Pons (tissue), 1 donor: ENCODE measurements around the gene MRPS30.
A peak's percentile ranks its signal among the peaks of the same experiment; 100 is the strongest.
"Not testable (repeated sequence)": the region's sequence is repeated elsewhere in the genome, so short reads cannot be mapped to it uniquely, and the experiment has no call there.

Experiments used
- DNase-seq: peaks from one replicate; pipeline ENCODE4 v3.0.0-alpha.2; 2016; ENCODE audit warnings: low spot score

MRPS30 gene

GRCh38 chr5:44808435-44809214, at the start of gene MRPS30:
Gene MRPS30 (plus strand): TSS chr5:44808947. CDS start chr5:44808963, 16 bp downstream.
- peak; percentile 100 for DNase-seq

DNA sequence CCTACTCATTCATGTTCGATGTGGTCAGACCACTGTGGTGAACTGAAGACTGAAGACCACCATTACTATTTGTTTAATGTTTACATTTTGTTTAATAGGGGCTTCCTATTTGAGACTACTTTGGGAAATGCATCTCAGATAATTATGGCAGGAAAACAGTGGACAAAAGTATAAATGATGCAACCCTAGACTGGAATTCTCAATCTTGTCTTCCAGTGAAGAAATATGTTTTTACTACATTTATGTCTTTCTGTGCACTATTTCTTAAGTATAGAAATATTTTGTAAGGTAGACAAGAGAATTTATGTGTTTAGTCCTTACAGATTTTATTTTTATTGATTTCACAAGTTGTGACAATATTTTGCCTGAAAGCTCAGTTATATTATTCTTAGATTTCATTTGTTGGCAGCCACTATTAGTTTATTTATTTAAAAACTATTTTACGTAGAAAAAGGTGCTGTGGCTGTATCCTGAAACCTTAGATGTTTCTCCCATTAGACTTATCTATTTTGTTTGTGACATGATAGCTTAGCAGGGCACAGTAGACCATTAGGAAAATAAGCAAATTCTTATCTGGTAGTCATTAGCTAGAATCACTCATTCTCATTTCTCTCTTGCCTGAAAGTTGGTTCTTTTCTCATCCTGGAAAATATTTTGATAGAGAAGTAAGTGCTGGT, 39.4 kb upstream of the MRPS30 start:
- DNase-seq, result no peak

GRCh38 chr5:44769877-44770209, 38.9 kb upstream of the MRPS30 start:
- no peak for DNase-seq

DNA sequence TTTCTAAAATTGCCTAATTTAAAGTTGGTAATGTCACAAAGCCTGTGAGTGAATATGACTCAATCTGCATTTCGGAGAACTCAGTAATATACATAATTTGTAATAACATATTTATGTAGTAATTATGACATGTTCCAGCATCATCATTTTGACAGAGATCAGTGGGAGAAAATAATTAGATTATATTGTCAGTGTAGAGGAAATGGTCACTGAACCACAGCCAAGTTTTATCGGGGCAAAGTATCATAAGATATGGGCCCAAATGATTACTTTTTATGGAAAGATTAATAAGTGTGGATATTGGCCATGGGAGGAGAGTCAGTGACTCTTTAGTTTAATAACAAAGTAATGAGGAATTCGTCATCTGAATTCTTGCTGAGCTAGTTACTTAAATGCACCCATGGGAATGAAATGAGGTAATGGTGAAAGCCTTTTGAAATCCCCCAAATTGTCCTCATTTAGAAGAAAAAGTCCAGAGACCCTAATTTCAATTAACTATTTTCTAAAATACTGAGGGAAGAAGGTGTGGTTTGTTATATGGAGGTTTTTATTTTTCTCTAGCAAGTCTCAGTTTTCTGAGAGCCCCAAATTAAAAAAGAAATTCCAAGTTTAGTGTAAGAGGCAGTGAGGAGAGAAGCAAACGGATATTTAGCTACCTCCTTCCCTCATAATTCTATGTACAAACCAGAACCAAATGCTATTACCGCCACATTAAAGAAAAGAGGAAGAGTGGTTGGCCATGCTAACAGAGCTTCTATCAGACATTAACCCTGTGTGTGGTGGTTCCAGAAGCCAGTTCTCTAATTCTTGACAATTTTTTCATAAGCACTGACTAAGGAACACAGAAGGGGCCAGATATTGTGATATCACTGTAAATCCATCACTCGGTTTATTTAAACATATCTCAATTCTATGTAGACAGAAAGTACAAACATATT, 37.7 kb upstream of the MRPS30 start:
- DNase-seq, result no peak

GRCh38 chr5:44772397-44772796, 36.4 kb upstream of the MRPS30 start:
- not testable (repeated sequence) for DNase-seq

- peak; percentile 78 for DNase-seq
Measured at GRCh38 chr5:44774279-44774880, 34.4 kb upstream of the MRPS30 start.

DNA sequence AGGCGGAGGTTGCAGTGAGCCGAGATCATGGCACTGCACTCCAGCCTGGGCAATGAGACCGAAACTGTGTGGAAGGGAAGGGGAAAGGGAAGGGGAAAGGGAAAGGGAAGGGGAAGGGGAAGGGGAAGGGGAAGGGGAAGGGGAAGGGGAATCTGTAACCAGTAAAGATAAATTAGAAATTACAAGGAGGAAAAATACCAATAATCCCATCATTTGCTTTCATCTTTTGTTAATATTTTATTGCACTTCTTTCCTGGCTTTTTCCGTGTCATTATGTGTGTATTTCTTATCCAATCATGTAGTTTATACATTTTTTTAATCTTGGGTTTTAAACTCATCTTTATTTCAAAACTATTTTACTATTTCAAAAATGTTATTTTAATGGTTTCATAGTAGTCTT, 29.6 kb upstream of the MRPS30 start:
- no peak for DNase-seq

GRCh38 chr5:44783634-44784315, 25.0 kb upstream of the MRPS30 start:
- DNase-seq, result no peak

GRCh38 chr5:44787731-44788130, 21.0 kb upstream of the MRPS30 start:
- no peak for DNase-seq

DNA sequence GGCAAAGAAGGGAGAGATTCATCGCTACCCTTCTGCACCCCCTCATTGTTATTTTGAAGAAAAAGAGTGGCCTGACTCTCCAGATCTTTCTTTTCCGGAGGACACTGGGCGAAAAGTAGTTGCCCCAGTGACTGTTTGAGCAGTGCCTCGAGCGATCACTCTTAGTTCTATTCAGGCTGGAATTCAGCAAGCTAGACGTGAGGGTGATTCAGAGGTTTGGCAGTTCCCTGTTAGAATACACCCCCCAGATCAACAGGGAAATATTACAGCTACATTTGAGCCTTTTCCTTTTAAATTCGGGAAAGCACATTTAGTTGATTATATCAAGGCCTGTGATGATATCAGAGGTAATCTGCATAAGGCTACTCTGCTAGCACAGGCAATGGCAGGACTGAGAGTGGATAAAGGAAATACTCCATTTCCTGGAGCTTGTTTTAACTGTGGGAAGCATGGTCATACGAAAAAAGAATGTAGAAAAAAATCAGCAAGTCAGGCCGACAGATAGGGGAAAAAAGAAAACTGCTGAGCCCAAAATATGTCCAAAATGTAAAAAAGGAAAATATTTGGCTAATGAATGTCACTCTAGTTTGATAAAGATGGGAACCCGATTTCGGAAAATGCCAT, 19.3 kb upstream of the MRPS30 start:
- not testable (repeated sequence) for DNase-seq

GRCh38 chr5:44792031-44792673, 16.6 kb upstream of the MRPS30 start:
- DNase-seq, result not testable (repeated sequence)

DNA sequence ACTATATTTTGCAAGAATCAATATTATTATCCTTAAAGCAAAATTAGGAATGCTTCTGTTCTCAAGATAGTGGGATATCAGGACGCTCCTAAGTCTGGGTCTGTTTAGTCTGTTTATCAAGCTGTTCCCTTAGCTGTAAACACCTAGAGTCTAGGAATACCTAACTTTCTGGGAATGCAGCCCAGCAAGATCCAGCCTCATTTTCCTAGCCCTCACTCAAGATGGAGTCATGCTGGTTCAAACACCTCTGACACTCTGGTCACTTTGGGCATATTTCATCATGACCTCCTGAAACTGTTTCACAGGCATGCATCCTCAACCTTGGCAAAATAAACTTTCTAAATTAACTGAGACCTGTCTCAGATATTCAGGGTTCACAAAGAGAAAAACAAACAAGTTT, 14.4 kb upstream of the MRPS30 start:
- no peak for DNase-seq

GRCh38 chr5:44795496-44795895, 13.3 kb upstream of the MRPS30 start:
- no peak for DNase-seq

- DNase-seq, result no peak
Measured at GRCh38 chr5:44797841-44798240, 10.9 kb upstream of the MRPS30 start.

DNA sequence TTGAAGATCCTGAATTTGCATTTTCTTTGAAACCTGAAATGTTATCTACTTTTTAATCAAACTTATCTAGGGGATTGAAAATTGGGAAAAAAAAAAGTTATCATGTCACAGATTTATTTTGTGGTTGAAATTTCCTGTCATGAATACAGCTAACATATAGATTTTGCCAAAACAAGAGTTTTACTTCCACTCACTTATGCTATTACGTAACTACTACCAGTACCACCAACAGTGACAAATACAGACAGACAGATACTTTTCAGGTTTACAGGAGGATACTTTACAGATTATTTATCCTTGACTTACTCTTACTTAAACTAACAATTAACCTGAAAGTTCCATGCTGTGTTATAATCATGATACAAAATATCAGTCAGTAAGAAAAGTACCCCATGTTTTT, 6.8 kb upstream of the MRPS30 start:
- DNase-seq, result no peak

GRCh38 chr5:44806608-44807007, 2.1 kb upstream of the MRPS30 start:
- no peak for DNase-seq

GRCh38 chr5:44807269-44807668, 1.5 kb upstream of the MRPS30 start:
- DNase-seq, result no peak

DNA sequence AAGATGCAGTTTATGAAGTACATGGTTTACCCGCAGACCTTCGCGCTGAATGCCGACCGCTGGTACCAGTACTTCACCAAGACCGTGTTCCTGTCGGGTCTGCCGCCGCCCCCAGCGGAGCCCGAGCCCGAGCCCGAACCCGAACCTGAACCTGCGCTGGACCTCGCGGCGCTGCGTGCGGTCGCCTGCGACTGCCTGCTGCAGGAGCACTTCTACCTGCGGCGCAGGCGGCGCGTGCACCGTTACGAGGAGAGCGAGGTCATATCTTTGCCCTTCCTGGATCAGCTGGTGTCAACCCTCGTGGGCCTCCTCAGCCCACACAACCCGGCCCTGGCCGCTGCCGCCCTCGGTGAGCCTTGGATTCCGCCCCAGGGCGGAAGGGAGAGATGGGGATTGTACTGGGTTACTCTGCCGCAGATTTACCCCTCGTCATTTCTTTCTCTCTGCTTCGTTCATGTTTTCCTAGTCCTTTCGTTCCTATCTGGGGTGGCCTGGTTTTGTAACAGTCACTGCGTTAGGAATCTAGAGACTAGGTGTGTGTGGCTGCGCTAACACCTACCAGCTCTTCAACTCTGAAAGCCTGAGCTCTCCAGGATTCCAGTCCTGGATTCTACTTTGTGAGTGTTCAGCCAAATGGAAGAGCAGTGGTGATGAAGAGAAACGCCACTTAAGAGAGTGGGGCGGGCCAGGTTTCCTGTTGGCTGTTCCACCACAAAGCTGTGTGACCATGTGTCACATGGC, 638 bp downstream of the MRPS30 start:
- DNase-seq, result peak; percentile 32

DNA sequence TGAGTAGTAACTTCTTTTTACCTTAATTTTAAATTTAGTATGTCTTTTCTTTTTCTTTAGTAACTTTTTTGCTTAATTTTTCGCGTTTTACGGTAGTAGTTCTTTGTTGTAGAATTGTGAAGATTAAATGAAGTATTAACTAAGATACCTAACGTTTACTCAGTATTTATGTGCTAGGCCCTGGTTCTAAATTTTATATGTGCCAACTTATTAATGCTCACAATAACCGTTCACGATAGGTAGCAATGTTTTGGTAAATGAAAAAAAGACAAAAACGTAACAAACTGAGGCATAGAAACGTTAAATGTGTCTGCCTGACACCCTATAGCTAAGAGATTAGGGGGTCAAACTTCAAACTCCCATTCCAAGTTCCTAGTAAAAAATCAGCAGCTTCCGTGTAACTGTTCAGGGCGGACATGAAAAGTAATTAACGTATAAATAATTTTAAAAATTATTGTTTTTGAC, 1.2 kb downstream of the MRPS30 start:
- DNase-seq, result no peak

- no peak for DNase-seq
Measured at GRCh38 chr5:44814761-44815160, 6.0 kb downstream of the MRPS30 start.
